CD4-positive, alpha-beta T cell treated with Interleukin-12 subunit alpha and Interleukin-12 subunit beta, for 1 hour (primary cell): ENCODE data around the gene CES3.

ENCODE experiments used
- DNase-seq: peaks from one replicate; pipeline ENCODE4 v3.0.0-alpha.2; 2020

CES3 gene

GRCh38 chr16:67013233-67013822, 52.3 kb downstream of the CES3 start:
- no peak for DNase-seq

GRCh38 chr16:67013823-67014633, 53.0 kb downstream of the CES3 start:
- DNase-seq, result peak; percentile 72

GRCh38 chr16:67014634-67015312, 53.7 kb downstream of the CES3 start:
- no peak for DNase-seq

- DNase-seq, result no peak
Measured at GRCh38 chr16:67015313-67015731, 54.3 kb downstream of the CES3 start.

- no peak for DNase-seq
Measured at GRCh38 chr16:67016143-67016542, 55.1 kb downstream of the CES3 start.

GRCh38 chr16:67016681-67017420, 55.8 kb downstream of the CES3 start:
- DNase-seq, result no peak

GRCh38 chr16:67017421-67017750, 56.3 kb downstream of the CES3 start:
- DNase-seq, result no peak

- peak; percentile 91 for DNase-seq
Measured at GRCh38 chr16:67017810-67018488, 56.9 kb downstream of the CES3 start.

- DNase-seq, result no peak
Measured at GRCh38 chr16:67019171-67019570, 58.1 kb downstream of the CES3 start.

- DNase-seq, result no peak
Measured at GRCh38 chr16:67021321-67021720, 60.3 kb downstream of the CES3 start.

- no peak for DNase-seq
Measured at GRCh38 chr16:67022531-67023214, 61.6 kb downstream of the CES3 start.

GRCh38 chr16:67023689-67024088, 62.6 kb downstream of the CES3 start:
- no peak for DNase-seq
